A549 (cell line): ENCODE results near the gene STAT5A.

Experiments
- CHD2 ChIP-seq: fragments of 150-350 bp; IDR thresholded peaks from 2 replicates; pipeline ENCODE4 v1.6.1; 2014; ENCODE audit warnings: low read length; ENCODE audit not compliant: partially characterized antibody
- MYC ChIP-seq: IDR thresholded peaks from 2 replicates; pipeline ENCODE4 v1.6.1; 2012; ENCODE audit warnings: mild to moderate bottlenecking, inconsistent platforms, low read length, improper control_type of control experiment, borderline replicate concordance
- POLR2A ChIP-seq: IDR thresholded peaks from 2 replicates; pipeline ENCODE4 v1.6.1; 2012; ENCODE audit warnings: mild to moderate bottlenecking, low read length
- TF ChIP-seq, protein P1 (sequence below): fragments of >200 bp; sonication (Bioruptor Twin); formaldehyde crosslinking; IDR thresholded peaks from 3 replicates; pipeline ENCODE4 v1.5.1; 2016

DNA sequence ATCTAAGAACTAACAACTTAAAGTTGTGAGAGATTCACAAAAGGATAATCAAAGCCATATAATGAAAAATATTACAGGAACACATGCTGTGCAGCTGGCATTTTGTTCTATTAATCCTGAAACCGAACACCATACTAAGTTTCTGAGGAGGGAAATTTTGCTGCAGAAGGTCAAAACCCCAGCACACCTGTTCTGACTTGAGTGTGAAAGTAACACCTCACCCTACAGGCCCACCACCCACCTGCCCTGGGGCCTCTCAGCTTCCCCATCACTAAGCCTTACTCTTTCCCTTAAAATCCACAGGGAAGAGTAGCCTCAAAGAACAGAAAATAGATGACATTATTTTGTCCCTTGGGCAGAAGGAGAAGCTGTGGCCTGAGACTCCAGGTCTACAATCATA is 44.8 kb downstream of the STAT5A start:
- TF ChIP-seq CHD2 (no peak), POLR2A (no peak), MYC (no peak)
- TF ChIP-seq, protein P1, sequence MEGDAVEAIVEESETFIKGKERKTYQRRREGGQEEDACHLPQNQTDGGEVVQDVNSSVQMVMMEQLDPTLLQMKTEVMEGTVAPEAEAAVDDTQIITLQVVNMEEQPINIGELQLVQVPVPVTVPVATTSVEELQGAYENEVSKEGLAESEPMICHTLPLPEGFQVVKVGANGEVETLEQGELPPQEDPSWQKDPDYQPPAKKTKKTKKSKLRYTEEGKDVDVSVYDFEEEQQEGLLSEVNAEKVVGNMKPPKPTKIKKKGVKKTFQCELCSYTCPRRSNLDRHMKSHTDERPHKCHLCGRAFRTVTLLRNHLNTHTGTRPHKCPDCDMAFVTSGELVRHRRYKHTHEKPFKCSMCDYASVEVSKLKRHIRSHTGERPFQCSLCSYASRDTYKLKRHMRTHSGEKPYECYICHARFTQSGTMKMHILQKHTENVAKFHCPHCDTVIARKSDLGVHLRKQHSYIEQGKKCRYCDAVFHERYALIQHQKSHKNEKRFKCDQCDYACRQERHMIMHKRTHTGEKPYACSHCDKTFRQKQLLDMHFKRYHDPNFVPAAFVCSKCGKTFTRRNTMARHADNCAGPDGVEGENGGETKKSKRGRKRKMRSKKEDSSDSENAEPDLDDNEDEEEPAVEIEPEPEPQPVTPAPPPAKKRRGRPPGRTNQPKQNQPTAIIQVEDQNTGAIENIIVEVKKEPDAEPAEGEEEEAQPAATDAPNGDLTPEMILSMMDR = no peak
